Hematopoietic multipotent progenitor cell treated with erythropoietin and hydrocortisone succinate and interleukin-3 and kit ligand, for 8 days (in vitro differentiated cells): ENCODE measurements around the gene MAD1L1.
"Not testable (repeated sequence)": the region's sequence is repeated elsewhere in the genome, so short reads cannot be mapped to it uniquely, and the experiment has no call there.

ENCODE experiments used
- DNase-seq: peaks from one replicate; pipeline ENCODE4 v3.0.0-alpha.2; 2015

The MAD1L1 gene

DNA sequence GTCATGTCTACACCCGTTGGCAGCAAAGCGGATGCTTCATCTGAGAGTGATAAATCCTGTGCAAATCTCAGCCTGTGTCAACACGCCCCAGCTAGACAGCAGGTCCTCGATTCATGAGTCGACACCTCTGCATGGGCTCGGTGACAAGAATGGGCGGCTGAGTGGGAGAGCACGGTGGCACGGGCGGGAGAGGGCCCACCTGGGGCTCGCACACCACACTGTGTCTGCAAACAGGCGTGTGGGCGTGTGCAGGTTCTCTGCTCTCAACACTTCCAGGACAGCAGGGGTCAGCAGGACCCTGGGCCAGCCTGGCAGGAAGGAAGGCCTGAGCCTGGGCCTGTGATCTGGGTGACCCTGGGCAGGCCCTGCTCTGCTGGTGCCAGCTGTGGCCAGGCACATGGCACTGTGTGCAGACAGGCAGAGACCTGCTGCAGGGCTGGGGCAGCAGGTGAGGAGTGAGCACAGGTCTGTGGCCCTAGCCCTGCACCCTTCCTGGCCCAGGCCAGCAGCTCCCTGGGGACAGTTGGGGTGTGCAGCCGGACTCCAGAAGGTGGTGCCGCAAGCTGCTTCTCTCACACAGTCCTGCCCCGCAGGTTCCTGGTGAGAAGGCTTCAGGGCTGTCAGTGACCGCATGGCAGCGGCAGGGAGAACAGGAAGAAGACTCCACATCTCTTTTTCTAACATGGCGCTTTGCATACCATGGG is 346.2 kb downstream of the MAD1L1 start:
- no peak for DNase-seq

DNA sequence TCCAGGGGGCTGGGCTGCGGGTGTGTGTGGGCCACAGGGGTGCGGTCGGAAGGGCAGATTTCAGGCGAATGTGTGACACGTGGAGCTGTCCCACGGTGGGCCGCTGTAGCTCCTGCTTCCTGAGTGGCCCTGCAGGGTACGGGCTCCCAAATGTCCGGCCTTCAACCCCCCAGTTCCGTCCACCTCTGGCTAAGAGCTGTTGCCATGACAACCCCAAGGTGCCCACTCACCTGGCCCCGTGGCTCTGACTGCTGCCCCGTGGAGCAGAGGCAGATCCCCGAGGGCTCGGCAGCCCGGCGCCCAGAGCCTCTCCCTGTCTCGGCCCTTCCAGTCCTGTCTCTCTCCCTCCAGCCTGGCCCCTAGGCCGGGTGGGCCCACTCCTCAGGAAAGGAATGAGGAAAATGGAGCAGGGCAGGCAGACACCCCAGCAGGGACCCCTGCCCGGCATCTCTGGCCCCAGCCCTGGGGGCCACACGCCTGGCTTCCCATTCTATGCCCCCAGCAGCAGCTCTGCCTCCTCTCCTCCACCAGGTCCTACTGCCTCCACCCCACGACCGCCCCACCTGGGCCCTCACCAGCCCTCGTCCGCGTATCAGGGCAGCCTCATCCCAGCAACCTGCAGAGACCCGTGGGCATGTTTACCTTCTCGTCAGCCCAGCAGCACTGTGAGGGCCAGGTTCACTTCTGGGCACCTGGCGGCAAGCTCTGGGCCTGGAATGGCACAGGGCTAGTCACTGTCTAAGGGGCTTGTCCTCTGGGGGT is 347.1 kb downstream of the MAD1L1 start:
- no peak for DNase-seq

DNA sequence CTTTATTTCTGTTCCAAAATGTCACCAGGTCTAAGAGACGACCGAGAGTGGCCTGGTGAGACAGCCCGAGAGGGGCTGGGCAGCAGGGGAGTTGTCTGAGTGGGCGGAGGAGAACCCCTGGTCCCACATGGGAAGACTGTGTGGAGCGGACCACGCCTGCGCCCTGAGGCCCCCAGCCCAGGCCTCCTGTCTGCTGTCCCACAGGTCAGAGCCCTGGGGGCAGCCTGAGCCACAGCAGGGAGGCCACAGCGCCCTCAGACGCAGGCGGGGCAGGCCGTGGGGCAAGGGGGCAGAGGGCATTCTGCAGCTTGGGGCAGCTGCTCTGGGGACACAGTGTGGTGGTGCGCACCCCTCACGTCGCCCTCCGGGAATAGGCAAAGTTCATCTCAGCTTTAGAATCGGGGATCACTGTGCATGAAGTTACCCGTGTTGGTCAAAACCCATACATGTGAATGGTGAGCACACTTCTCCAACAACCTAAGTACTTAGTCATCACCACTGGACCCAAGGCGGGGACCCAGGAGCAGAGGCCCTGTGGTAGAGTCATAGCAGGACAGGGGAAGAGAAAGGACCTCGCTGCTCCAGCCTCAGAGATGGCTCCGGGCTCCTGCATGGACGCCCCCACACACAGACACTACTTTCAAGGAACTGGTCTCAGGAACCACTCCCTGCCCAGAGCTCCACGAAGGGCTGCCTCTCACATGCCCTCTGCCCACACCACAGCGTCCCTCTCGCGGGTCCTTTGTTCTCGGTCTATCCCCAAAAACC is 348.0 kb downstream of the MAD1L1 start:
- no peak for DNase-seq

DNA sequence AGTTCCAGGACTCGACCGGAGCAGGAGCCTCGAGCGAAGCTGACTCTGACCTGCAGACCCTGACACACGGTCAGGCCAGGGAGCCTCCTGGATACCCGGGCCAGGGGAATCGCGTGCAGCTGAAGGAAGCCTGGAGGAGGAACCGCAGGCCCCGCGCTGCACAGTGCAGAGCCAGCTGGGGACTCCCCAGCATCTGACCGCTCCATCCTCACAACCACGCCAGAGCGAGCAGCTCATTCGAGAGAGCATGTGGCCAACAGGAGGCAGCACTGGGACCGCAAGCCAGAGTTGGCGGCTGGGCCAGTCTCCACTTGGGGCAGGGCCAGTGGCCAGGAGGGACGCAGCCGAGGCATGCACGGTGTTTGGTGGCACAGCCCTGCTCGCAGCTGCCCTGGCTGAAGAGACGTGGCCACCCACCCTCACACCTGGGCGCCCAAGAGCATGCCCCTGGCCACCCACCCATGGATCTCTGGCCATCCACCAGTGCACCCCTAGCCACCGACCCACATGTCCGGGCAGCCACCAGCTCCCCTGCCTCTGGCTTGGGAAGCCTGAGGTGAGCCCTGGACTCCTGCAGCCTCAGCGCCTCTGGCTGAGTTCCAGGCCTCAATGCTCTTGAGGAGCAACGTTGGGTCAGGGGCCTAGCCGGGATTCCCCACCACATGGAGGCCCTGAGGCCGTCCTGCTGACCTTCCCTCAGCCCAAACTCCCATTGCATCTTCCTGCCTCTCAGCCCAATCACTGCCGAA is 348.7 kb downstream of the MAD1L1 start:
- peak; percentile 36 for DNase-seq

DNA sequence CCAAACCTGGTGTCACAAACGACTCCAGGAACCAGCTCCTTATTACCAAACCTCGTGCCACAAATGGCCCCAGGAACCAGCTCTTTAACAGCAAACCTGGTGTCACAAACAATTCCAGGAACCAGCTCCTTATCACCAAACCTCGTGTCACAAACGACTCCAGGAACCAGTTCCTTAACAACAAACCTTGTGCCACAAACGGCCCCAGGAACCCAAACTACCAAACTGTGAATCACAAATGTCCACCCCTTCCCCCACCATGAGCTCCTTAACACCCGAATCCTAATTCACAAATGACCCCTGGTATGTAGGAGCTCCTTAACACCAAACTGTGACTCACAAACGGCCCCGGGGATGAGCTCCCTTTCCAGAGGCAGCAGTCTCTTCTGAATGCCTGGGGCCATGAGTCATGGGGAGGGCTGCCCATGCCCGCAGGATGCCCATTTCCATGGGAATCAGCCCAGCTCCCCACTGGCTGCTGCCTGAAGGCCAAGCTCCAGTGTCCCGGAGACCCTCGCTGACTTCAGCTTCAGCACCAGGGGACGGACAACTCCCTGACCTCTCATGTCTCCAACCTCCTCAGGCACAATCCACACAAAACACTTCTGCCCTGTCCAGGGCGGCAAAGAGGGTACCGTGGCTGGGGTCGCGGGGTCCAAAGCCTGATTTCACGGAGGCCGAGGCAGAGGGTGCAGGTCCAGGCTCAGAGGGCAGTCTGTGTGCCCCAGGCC is 349.5 kb downstream of the MAD1L1 start:
- DNase-seq, result peak; percentile 99

DNA sequence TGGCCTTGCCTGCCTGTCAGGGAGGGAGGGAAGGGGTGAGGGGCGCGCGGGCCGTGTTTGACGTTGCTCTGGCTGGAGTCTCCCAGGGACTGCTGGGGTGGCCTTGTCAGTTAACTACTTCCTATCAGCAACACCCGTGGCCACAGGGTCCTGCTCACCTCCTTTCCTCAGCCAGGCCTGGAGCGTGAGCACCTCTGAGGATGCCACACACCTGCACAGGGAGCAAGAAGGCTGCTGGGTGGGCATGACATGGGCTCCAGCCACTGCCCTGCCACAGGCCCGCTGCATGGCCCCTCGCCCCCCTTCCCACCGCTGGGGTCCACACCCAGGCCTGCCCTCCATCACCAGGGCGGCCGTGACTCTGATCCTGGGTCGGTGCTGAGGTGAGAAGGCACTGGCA is 350.3 kb downstream of the MAD1L1 start:
- peak; percentile 30 for DNase-seq

DNA sequence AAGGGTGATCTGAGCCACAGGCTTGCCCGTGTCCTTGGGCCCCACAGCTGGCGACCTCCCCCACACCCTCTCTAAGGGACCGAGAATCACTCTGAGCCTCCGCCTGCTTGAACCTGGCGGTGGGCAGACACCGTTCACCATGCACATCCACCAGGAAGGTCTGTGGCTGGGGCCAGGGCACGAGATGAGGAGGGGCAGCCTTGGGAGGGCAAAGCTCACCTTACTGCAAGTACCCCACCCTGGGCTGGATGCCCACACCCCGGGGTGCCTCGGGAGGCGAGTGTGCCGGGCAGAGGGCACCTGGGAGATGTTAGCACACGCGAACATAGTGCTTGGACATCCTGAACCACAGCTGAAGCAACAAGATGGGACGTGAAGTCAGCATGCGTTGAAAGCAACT is 350.8 kb downstream of the MAD1L1 start:
- no peak for DNase-seq

DNA sequence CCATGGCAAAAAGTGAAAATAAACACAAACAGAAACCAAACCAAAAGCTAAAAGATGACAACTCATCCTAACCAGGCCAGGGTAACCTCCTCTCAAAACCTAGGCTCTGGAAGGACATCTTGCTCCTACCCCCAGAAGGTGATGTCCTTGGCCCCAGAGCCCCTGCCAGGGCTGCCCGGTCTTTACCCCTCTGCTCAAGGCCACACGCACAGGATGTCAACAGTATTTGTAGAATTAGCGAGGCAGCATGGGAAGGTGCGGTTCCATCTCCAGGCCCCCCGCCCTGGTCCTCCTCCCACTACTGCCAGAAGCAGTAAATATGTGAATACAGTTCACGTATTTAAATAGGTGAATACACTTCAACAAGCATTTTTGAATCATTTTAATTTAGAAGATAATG is 356.1 kb downstream of the MAD1L1 start:
- not testable (repeated sequence) for DNase-seq

DNA sequence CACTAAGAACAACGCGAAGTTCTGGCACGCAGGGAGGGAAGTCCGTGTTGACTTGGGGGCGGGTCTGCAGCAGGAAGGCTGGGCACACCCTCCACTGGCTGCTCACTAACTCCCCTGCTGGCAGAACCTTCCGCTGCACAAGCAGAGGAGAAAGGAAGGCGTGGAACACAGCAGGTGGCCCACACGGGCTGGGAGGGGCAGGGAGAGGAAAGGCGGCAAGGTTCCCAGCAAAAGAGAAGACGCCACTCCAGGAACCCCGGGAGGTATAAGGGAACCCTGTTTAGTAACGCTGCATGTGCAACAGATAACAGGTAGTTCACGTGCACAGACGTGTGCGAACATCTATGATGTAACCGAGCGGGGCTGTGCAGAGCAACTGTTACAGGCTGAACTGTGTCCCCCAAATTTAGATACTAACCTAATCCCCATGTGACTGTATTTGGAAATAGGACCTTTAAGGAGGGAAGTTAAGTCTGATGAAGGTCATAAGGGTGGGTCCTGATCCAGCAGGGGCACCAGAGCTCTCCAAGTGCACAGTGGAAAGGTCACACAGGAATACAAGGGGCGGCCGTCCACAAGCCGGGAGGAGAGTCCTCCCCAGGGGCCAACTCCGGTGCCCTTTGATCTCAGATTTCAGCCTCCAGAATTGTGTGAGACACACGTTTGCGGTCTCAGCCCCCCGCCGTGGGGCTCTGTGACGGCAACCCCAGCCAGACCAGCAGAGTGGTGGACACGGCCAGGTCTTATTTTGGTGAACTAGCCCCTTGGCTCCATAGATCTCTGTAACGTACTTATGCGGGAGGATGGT is 357.1 kb downstream of the MAD1L1 start:
- peak; percentile 54 for DNase-seq

DNA sequence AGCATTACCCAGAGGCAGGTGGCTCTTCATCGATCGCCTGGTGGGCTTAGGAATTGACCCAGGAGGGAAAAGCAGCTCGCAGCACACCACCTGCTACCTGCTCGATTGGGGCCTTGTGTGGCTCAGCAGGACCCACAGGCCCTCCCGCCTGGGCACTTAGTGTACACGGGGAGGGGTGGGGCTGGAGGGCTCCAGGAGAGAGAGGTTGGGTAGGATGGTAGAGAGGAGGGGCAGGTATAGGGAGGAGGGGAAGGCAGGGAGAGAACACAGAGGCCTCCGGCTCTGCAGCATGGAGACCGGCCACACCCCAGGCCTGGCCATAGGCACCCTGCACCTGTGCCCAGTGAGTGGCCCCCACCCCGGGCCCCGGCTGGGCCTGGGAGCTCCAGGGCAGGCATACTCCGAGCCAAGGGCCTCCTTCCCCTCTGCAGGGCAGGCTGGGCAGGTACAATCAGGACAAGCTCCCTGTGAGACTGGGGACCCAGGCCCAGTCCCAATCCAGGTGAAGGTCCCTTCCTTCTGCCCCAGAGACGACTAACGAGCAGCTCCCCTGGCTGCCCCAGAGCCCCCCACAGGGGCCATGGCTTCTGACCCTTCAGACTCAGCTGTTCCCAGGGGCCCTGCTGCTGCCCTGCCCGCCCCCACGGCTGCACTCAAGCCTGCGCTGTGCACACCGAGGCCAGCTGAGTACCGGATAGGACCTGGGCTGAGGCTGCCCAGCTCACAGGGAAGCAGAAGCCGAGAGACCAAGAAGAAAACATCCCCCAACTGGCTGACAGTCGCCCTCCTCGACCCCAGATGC is 358.0 kb downstream of the MAD1L1 start:
- DNase-seq, result not testable (repeated sequence)

DNA sequence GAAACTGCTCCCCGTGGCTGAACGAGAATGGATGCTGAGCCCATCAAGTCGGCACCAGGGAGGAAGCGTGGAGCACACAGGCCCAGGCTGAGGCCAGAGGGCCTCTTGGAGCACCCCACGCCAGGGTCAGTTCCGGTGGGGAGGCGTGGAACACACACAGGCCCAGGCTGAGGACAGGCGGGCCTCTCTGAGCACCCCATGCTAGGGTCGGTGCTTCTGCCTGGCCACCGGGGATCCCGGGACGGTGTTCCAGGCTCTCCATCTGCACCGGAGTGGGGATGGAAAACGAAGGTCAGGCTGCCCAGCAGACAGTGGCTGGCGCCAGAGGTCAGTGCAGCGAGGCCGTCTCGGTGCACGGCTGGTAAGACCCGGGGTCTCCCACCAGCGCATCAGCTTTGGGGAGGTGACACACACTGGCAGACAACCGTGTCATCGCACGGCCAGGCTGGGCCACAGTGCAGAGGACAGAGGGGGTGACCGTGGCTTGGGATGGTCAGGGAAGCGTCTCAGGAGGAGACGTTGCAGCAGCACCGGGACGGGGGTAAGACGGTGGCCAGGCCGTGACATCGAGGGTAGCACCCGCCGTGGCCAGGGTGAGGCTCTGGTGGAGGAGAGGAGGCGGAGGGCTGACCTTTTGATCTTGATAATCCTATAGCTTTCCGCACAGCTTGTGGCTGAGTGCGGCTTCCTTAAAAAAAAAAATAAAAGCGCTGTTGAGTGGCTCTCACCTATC is 358.7 kb downstream of the MAD1L1 start:
- no peak for DNase-seq

DNA sequence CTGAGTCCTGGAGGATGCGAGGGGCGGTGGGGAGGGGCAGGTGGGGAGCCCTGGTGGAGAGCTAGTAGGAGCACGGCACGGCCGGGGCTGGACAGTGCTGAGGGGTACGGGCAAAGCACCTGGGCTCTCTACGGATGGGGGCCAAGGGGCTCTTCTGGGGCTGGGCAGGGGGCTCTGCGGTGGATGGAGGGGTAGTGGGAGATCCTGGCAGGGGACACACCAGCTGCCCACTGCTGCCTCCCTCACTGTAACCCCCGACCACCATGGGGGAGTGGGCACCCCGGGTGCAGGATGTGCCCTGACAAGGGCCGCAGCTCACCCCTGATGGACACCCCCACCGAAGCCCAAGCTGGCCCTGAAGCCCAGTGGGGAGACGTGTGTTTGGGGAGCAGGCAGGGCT is 359.3 kb downstream of the MAD1L1 start:
- no peak for DNase-seq

DNA sequence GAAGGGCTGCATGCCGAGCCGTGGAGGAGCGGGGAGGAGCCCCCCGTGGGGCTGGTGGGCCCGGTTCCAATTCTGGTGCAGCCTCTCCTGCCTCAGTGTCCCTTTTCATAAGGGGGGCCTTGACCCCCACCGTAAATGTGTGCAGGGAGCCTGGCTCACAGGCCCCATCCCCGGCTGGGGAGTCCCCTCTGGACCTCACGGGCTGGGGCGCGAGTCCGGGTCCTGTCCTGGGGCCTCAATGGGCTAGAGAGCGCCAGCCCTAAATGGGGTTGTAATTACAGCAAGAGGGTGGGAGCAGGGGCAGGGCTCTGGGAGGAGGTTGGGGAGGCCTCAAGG is 359.7 kb downstream of the MAD1L1 start:
- no peak for DNase-seq

DNA sequence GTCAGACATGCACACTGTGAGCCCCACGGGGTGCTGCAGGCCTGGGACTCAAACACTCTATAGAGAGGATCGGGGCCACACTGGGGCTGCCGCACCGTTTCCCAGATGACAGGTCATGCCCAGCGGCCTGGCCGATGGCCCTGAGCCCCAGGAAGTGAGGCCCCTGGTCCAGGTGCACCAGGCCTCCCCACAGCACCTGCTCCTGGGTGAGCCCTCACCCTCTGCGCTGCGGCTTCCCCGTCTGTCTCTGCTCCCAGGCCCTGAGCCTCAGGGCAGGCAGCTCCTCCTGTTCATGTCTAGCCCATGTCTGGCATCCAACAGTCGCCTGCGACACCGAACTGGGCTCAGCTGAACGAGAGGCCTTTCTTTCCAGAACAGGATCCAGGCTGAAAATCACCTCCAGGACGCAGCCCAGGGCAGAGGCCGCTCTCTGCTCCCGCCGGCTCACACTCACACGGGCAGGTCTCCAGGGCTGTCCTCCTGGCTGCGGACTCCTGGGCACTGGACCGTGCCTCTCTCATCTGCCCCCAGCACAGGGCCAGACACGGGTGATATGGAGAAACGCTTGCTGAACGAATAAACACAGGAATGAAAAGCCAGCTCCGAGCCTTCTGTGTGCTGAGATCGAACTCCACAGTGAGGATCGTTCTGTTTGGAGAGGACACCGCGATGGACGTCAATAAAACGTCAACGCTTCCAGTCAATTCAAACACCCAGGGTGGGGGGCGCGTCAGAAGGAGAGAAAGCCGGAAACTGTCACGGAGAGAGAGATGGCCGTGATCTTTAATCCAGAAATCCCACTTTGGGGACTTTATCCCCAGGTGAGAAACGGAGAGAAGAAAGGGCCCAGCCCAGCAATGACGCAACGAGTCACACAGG is 360.3 kb downstream of the MAD1L1 start:
- no peak for DNase-seq

DNA sequence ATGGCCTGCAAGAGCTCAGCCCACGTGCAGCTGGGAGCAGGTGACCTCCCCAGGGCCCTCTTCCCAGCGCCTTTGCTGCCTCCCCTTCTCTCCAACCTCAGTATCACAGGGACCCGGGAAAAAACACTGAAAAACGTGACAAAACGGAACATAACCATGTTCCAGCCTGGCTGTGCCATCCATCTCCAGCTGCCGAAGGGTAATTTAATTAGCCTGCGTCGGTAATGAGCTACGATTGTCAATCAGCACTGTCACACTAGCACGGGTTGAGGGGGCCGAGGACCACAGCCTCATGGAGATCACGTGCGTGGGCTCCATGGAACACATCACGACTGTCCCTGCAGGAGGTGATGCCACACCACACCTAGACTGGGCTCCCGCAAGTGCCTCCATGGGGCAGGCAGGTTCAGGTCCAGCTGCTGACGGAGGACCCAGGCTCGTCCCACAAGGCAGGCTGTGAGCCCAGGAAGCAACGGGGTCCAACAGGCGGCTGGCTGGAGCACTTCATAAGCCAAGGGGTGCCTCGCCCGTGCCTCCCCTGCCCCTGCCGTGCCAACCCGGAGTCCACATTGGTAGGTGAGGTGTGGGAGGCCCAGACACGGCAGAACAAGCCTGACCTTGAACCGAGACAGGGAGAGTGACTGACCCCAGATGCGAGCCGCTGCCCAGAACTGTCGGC is 363.2 kb downstream of the MAD1L1 start:
- DNase-seq, result no peak

DNA sequence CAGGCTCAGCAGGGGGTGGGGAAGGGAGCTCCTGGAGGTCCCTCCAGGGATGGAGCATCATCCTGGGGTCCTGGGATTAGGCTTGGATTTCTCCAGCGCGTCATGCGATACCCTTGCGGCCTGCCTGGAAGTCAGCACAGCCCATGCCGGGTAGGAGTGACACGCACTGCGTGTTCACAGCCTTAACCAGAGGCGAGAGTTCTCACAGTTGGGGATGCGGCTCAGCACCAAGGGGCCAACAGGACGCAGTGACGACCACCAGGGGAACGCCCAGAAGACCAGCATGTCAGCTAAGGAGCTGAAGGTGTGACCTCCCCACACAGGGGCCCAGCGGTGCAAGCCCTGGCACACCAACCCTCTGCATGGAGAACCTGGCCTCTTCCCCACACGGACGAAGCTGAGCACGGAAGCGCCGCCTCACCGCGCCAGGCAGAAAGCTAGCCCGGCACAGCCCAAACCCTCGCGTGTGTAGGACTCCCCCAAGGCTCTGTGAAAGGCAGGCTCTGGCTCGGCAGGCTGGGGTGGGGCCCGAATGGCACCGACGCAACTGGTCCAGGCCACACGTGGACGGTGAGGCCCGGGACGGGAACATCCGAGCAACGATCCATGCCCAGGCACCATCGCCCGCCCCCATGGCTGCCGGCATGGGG is 364.1 kb downstream of the MAD1L1 start:
- DNase-seq, result no peak

DNA sequence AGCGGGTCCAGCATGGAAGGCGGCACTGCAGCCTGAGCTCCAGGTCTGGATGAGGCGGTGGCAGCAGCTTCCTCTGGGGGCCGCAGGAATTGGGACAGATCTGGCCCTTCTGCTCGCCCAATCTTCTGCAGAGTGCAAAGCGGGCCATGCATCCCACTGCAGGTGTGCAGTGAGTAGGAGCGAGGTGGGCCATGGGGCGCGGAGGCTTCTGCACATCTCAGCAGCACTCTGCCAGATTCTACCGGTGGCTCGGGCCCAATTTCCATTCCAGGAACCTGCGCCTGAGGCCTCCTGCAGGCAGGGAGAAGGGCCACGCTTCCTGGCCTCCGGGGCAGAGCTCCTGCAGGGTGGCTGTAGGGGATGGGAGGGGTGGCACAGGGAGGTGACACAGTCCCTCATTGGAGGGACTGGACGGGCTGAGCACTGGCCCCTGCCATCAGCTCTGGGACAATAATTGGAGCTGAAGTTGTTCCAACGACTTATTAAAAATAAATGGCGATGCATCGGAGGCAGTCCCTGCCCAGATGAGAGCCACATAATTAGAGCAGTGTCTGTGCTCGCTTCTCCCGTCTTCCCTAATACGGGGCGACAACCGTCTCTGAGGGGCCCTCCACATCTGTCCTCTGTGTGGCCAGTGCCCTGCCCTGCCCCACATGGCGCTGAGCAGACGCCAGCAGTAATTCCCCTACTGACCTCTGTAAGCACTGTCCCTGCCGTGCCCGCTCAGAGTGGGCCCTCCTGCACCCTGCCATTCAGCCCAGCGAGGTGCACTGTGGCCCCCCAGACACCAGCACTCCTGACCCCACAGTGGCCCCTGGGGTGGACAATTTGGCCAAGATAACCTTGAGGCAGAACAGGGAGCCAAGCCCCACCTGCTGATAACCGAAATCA is 365.1 kb downstream of the MAD1L1 start:
- DNase-seq, result no peak
